ENCODE data around the gene TSTD2. TPM values are rescaled to one million over a fixed set of nuclear protein-coding genes. Genes with fewer than 3 reads are reported as not detected.

Gene TSTD2
- total RNA-seq, 4 donors from 2014 or later: 13.8 to 21.9 (median 19.4) TPM

DNA sequence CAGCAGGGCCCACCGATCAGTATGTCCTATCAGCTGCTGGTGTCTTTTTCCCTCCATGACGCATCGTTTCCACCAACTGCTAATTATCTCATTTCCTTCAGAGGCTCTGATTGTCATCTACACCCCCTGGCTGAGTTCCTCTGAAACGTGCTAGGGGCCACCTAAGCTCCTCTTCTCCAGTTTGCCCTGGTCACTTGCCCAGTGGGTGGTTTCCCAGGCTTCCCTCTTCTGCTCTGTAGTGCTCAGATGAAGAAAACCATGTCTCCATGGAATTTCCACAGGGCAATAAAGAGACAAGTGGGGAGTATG lies 65.3 kb downstream of the TSTD2 start:
- no peak for DNase-seq (ENCODE audit: low spot score)

DNA sequence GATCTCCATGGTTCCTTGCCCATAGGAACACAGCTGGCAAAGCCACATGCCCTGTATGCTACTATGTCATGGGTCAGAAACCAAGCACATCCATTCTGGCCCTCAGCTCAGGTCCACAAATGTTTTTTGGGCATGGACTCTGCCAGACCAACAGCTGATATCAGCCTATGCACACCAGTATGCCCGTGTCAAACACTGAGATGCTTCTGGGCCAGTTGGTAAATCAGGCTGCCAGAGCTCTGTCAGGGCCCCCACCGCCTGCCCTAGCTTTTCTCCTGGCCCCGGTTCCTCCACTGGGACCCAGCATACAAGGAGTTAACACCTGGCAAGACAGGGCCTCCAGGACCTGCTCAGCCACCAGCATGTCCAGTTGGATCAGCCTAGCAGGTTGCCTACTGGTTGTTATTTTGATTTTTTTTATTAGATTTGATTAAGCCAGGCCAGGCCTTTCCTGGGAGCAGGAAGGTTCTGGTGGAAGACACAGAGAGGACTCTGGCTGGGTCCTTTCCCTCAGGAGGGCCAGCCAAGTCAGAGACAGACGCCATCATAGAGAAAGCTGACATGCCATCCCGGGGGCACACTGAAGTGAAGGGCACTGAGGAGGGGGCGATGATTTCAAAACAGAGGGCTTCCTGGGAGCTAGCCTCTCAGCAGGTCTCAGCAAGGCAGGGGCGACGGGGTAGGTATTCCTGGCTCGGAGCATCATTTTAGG lies 65.8 kb downstream of the TSTD2 start:
- TF ChIP-seq, protein P1, sequence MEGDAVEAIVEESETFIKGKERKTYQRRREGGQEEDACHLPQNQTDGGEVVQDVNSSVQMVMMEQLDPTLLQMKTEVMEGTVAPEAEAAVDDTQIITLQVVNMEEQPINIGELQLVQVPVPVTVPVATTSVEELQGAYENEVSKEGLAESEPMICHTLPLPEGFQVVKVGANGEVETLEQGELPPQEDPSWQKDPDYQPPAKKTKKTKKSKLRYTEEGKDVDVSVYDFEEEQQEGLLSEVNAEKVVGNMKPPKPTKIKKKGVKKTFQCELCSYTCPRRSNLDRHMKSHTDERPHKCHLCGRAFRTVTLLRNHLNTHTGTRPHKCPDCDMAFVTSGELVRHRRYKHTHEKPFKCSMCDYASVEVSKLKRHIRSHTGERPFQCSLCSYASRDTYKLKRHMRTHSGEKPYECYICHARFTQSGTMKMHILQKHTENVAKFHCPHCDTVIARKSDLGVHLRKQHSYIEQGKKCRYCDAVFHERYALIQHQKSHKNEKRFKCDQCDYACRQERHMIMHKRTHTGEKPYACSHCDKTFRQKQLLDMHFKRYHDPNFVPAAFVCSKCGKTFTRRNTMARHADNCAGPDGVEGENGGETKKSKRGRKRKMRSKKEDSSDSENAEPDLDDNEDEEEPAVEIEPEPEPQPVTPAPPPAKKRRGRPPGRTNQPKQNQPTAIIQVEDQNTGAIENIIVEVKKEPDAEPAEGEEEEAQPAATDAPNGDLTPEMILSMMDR (IDR thresholded peaks at IDR 0.05): no peak
- ATAC-seq (ENCODE audit: low FRiP score) (no peak), DNase-seq (ENCODE audit: low spot score) (no peak)

More for the DNA sequence above, 65.3 kb downstream of the TSTD2 start:
- TF ChIP-seq, protein P1 (IDR thresholded peaks at IDR 0.05): no peak
- ATAC-seq (ENCODE audit: low FRiP score): no peak

DNA sequence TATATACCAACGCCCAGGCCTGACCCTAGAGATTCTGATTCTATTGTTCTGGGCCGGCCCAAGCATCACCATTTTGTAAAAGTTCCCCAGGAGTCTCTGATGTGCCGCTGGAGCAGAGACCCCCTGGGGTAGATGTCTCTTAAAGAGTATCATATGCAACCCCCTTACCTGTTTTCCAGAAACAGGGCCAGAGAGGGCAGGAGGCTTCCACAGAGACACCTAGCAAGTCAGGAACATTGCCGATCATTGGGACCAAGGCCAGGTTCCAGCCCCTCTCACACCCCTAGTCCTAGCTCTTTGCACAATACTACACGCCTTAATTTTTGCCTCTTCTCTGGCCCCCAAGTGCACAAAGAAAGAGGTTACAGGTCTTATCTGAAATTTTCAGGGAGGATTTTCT lies 67.9 kb downstream of the TSTD2 start:
- no peak for DNase-seq (ENCODE audit: low spot score)
- TF ChIP-seq, protein P1 (IDR thresholded peaks at IDR 0.05): no peak
- no peak for ATAC-seq (ENCODE audit: low FRiP score)

DNA sequence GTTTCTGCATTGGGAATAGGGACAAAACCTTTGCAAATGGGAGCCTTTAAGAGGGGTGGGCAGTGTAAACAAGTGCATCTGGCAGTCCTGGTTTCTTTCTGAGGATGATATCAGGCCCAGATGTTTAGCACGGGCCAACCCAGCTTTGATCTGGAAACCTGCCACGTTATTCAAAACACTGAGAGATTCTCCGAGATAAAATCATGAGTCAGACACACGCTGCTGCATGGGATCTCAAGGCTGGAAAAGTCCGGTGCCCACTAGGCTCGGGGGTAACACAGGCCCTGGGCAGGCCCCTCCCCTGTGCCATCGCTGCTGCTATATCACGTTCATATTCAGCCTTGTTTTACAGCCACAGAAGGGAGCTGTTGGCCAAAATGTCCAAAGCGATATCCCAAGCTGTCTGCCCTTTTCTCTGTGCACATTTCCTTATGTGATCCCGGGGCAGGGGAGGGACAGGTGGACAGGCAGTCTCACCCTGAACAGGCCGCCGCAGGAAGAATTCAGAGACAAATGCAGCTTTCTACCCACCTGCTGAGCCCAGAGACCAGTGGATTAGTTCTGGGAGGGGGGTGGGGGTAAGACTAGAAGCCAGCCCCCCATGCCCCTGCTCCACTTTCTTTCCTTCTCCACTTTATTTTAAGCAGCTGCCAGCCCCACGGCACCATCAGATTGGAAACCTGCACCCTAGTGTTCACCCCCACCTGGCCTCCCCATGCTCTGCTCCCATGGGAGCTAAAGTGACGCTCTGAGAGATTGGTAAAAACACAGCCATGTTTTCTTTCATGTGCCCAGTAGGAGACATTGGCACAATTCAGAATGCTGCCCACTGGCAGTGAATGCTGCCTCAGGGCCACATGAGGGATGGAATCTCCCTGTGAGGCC lies 68.6 kb downstream of the TSTD2 start:
- DNase-seq (ENCODE audit: low spot score) (no peak), ATAC-seq (ENCODE audit: low FRiP score) (peak; percentile 39)
- TF ChIP-seq, protein P1 (IDR thresholded peaks at IDR 0.05): no peak

DNA sequence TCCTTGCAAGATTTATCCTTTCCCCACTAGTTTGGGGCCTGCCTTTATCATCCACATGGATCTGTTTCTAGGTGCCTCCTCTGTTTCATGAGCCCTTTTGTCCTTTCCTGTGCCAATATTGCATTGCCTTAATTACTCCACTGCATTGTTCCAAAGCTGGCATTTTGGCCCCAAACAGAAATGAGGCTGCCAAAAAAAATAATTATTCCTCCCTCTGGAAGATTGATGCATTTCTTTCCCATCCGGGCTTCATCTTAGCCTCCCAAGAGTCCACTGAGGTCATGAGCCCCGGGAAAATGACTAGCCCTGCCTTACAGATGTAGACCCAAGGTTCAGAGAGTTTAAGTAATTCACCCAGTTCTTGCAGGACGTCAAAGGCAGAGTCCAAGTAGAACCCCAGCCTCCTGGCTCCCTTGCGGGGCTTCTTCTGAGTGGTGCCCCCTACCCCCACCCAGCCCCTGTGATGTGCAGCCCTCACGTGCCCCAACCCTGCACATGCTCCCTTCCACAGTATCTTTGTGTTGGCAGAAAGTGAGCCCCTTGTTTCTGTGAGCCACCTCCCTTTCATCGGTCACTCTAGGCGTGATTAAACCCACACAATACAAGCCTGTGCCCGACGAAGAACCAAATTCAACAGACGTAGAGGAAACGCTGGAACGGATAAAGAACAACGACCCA lies 69.6 kb downstream of the TSTD2 start:
- DNase-seq (ENCODE audit: low spot score) (no peak), ATAC-seq (ENCODE audit: low FRiP score) (no peak)
- TF ChIP-seq, protein P1 (IDR thresholded peaks at IDR 0.05): no peak

DNA sequence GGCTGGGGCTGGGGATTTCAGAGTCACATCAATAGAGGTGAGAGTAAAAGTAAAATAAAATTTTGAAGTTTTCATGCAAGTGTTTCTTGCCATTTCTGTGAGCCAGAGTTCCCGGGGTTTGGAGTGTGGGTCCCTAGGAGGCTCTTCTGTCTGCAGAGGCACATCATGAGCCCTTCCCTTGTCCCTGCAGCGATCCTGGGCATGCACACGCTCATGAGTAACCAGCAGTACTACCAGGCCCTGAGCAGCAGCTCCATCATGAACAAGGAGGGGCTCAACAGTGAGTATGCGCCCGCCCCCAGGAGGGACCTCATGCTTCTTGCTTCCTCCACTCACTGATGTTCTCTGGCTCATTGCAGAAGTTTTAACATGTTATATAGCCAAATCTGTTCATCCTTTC lies 70.6 kb downstream of the TSTD2 start:
- TF ChIP-seq, protein P1 (IDR thresholded peaks at IDR 0.05): no peak
- ATAC-seq (ENCODE audit: low FRiP score) (no peak), DNase-seq (ENCODE audit: low spot score) (no peak)

Measured in omental fat pad (tissue), 4 donors.